Mucosa of descending colon (tissue), 3 donors: ENCODE data around the gene ACAT2. TPM values are rescaled to one million over a fixed set of nuclear protein-coding genes. Genes with fewer than 3 reads are reported as not detected.
"Not testable (repeated sequence)": the region's sequence is repeated elsewhere in the genome, so short reads cannot be mapped to it uniquely, and the experiment has no call there.

Source experiments
- ATAC-seq: fragments of 200-7000 bp; cut with Tn5 transposase; one replicate; pipeline ENCODE4 v1.9.1; 2020; ENCODE audit warnings: mild to moderate bottlenecking, moderate library complexity
- DNase-seq, 3 donors: peaks; one replicate each; pipeline ENCODE4 v3.0.0-alpha.2; 2020
- H3K36me3 ChIP-seq: fragments of 200-600 bp; one replicate; pipeline ENCODE4 v1.8.0; 2021; ENCODE audit warnings: low read depth, mild to moderate bottlenecking
- H3K4me1 ChIP-seq: fragments of 200-600 bp; one replicate; pipeline ENCODE4 v1.8.0; 2021; ENCODE audit warnings: low read depth, mild to moderate bottlenecking
- H3K4me3 ChIP-seq: fragments of 200-600 bp; one replicate; pipeline ENCODE4 v1.8.0; 2021; ENCODE audit warnings: mild to moderate bottlenecking
- H3K9me3 ChIP-seq: fragments of 200-600 bp; one replicate; pipeline ENCODE4 v1.8.0; 2021; ENCODE audit warnings: mild to moderate bottlenecking
- intact Hi-C, 2 donors: fragments of 100-400 bp; cut with DNase I in 1 of 2; cut with micrococcal nuclease in 1 of 2; formaldehyde crosslinking; loops; one replicate each; pipeline versions ENCODE4 v1.11.0 to v1.11.1; 2022; cut with DNase I, micrococcal nuclease
- total RNA-seq, 3 donors: library from RNA; stranded (reverse); fragmentation: NEBNext Ultra II Directional in 2 of 3; extraction: Animal tissue kit (Norgen Biotek cat#: 25700) in 2 of 3; gene quantifications; one replicate each; pipeline versions ENCODE4 v1.2.1 to v1.2.4, GENCODE V29; 2021 to 2023
- TF ChIP-seq, protein P1 (sequence below): fragments of 200-600 bp; IDR thresholded peaks from one replicate; pipeline ENCODE4 v1.8.0; 2022; ENCODE audit warnings: antibody characterized with exemption, mild to moderate bottlenecking
- donor health status: DM: no; HTN: no; CAD: no; lungs with moderate emphysema.
- donor health status: DM: no; HTN: no; CAD: no.
- donor health status: DM: no; HTN: yes; CAD: no.

The ACAT2 gene
- total RNA-seq, 3 donors from 2014 or later = 31.3 to 94.1 (median 71.1) TPM

DNA sequence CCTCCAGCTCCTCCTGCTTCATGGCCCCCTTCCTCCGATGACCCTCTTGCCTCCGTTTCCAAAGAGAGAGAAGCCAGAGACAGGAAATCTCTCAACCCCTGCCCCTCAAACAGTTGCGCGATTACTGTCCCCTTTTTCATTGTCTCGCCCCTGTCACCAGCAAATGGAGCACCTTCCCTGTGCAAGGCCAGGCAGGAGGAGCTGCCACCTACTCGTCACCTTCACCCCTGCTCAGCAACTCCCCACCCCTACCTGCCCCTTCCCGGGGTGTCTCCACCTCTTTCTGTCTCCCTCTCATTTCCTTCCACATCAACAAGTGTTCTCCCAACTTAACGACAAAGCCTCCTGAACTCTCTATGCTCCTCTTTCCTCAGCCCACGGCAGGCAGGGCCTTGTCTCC, 51.9 kb downstream of the ACAT2 start:
- ATAC-seq = no peak
- DNase-seq = no peak

DNA sequence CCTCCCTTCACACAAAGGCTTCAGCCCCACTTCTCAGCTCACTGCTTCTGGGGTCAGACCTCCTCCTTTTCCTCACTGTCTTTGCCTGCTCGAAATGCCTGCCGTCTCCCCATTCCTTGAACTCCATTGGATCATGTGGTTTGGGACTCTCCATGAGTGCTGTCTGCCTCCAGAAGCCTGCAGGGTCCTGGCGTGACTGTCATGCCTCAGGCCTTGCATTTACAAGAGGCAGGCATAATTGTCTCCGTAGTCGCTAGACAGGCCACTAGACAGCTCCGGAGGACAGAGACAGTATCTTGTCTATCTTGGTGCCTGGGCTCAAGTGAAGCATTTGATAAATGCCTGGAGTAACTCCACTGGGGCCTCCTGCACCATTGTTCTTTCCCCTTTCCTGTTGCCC, 53.6 kb downstream of the ACAT2 start:
- Histone ChIP-seq H3K36me3 (no peaks in the 10 kb centered on the region), H3K9me3 (no peaks in the 10 kb centered on the region), H3K4me3 (no peak overlapping the region), H3K4me1 (no peaks in the 10 kb centered on the region)
- TF ChIP-seq, protein P1, sequence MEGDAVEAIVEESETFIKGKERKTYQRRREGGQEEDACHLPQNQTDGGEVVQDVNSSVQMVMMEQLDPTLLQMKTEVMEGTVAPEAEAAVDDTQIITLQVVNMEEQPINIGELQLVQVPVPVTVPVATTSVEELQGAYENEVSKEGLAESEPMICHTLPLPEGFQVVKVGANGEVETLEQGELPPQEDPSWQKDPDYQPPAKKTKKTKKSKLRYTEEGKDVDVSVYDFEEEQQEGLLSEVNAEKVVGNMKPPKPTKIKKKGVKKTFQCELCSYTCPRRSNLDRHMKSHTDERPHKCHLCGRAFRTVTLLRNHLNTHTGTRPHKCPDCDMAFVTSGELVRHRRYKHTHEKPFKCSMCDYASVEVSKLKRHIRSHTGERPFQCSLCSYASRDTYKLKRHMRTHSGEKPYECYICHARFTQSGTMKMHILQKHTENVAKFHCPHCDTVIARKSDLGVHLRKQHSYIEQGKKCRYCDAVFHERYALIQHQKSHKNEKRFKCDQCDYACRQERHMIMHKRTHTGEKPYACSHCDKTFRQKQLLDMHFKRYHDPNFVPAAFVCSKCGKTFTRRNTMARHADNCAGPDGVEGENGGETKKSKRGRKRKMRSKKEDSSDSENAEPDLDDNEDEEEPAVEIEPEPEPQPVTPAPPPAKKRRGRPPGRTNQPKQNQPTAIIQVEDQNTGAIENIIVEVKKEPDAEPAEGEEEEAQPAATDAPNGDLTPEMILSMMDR = no peak
- no peak for DNase-seq
- intact Hi-C loops = no loop called here
- no peak for ATAC-seq

More for the DNA sequence above, 51.9 kb downstream of the ACAT2 start:
- intact Hi-C loops = no loop called here
- no peak overlapping the region for H3K4me3 ChIP-seq
- H3K4me1 ChIP-seq = no peaks in the 10 kb centered on the region
- H3K9me3 ChIP-seq = no peaks in the 10 kb centered on the region
- TF ChIP-seq, protein P1 = no peak
- H3K36me3 ChIP-seq = no peaks in the 10 kb centered on the region

DNA sequence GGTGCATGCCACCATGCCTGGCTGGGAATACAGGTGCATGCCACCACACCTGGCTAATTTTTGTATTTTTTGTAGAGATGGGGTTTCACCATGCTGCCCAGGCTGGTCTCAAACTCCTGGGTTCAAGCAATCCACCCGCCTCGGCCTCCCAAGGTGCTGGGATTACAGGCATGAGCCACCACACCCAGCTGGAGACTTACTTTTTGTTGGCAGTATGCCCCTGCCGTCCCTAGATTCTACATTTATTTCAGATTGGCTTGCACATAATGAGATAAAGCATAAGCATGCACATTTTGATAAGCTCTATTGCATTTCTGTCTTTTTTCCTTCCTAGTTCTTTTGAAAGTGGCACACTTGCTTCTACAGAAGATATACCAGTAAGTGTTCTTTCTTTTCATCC, 54.9 kb downstream of the ACAT2 start:
- ATAC-seq, H3K4me1 ChIP-seq, DNase-seq, H3K9me3 ChIP-seq, H3K4me3 ChIP-seq, H3K36me3 ChIP-seq, intact Hi-C loops: not testable (repeated sequence)

DNA sequence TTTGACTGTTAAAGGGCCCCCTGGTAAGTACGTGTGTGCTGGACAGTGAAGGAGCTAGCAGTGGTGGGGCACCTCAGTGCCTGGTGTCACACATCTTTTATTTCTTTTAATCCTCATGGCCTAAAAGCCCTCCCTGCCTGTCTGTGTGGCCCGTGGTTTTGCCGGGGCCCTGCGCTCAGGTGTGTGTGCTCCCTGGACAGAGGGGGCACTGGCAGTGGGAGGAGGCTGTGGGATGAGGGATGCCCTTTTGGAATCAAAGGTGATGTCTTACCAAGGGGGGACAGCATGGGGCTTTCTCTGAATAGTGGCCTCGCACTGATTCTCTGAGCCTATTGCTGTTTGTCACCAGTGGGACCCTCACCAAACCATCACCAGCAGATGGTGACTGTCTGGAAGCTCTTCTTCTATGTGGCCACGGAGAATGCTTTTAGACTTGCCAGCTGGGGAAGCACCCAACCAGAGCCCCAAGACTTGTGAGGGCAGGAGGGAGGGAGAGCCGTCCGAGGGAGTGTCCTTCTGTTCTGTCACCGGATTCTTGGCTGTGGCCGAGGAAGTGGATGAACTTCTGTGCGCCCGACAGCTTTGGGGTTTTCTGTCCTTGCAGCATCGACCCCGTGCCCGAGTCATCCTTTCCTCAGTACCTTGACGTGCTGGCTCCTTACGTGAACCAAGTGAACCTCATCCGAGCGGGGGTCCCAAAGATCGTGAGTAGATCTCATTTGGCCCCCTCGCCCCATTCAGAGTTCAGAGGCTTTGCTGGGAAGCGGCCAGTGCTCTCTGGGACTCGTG, 56.3 kb downstream of the ACAT2 start:
- DNase-seq = no peak
- Histone ChIP-seq H3K4me1 (no peaks in the 10 kb centered on the region), H3K36me3 (no peaks in the 10 kb centered on the region), H3K9me3 (no peaks in the 10 kb centered on the region), H3K4me3 (no peak overlapping the region)
- intact Hi-C loops = no loop called here
- TF ChIP-seq, protein P1 = no peak
- no peak for ATAC-seq

DNA sequence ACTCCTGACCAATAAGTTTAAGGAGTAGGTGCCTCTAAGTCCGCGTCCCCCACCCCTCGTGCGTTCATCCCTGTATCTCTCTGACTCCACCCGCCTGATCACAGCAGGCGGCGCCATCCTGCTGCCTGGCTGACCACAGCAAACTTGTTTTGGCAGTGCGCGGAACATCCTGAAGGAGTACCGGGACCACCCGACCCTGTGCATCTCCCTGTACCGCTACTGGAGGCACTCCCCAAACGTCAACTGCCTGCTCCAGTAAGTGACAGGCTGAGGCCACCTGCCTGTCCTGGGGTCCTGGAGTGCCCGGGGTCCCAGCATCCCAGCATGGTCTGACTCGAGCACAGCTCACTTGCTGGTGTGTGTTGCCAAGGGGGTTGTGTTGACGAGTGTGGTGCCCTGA, 57.3 kb downstream of the ACAT2 start:
- H3K36me3 ChIP-seq = no peaks in the 10 kb centered on the region
- DNase-seq = no peak
- no peak for ATAC-seq
- H3K4me3 ChIP-seq = no peak overlapping the region
- intact Hi-C loops = no loop called here
- no peaks in the 10 kb centered on the region for H3K9me3 ChIP-seq
- no peaks in the 10 kb centered on the region for H3K4me1 ChIP-seq
- TF ChIP-seq, protein P1 = no peak

DNA sequence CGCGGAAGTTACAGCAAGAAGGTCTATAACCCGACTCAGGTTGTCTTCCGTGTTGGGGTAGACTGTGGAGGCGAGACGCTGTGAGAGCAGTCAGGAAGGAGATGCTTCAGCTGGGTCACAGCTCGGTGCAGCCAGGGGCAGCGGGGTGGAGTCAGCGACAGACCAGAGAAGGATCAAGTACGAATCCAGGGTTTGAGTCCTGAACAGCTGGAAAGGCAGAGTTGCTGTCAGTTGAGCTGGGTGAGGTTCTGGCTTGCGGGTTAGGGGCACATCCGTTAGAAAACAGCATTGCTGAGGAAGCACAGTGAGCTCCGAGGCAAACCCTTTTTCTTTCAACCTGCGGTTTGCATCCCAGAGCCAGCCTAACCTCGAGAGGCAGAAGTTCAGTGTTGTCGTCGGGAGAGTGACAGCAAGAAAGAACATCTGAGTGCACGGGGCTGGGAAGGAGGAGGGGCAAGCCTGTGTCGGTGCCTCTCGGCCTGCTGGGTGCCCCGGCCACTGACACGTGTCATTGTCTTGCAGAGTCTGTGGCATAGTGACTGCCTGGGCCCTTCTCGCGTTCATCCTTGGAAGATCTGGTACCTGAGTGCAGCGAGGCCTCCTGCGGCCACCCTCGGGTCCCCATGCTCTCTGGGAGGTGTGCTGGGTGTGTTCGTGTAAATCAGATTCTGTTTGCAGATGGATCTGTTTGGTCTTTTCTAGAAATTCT, 58.2 kb downstream of the ACAT2 start:
- no peaks in the 10 kb centered on the region for H3K9me3 ChIP-seq
- no peak overlapping the region for H3K4me3 ChIP-seq
- no peaks in the 10 kb centered on the region for H3K36me3 ChIP-seq
- no peak for DNase-seq
- H3K4me1 ChIP-seq = no peaks in the 10 kb centered on the region
- ATAC-seq = peak; percentile 45
- intact Hi-C loops = no loop called here
- TF ChIP-seq, protein P1 = no peak
